ENCODE results near the gene CD6. TPM values are rescaled to one million over a fixed set of nuclear protein-coding genes. Genes with fewer than 3 reads are reported as not detected.

The CD6 gene
- total and polyA plus RNA-seq, 9 donors: 0.18 to 2.0 (median 0.65) TPM

- no peak for DNase-seq
- Histone ChIP-seq H3K4me3 (ENCODE audit: low read length) (no peak overlapping the region), H3K36me3 (ENCODE audit: control insufficient read depth, insufficient read depth, low read length) (peaks cover 64% of the 10 kb centered on the region), H3K9me3 (replicated peaks; ENCODE audit: control insufficient read depth, low read depth, low read length) (no peaks in the 10 kb centered on the region), H3K27ac (ENCODE audit: low read length) (no peak overlapping the region), H3K4me1 (ENCODE audit: control insufficient read depth, insufficient read depth, low read length) (peaks cover 27% of the 10 kb centered on the region), H3K27me3 (ENCODE audit: control insufficient read depth, insufficient read depth, low read length) (peaks cover 7% of the 10 kb centered on the region)
- 83% methylated on average over 7 of the region's 8 CpGs for WGBS (ENCODE audit: insufficient coverage)
Measured at GRCh38 chr11:60927061-60927592, 44.4 kb upstream of the CD6 start.

GRCh38 chr11:60927600-60927999, 43.9 kb upstream of the CD6 start:
- H3K27me3 ChIP-seq (ENCODE audit: control insufficient read depth, insufficient read depth, low read length): peaks cover 7% of the 10 kb centered on the region
- no peaks in the 10 kb centered on the region for H3K9me3 ChIP-seq (replicated peaks; ENCODE audit: control insufficient read depth, low read depth, low read length)
- DNase-seq: no peak
- no peak overlapping the region for H3K4me3 ChIP-seq (ENCODE audit: low read length)
- no peak overlapping the region for H3K27ac ChIP-seq (ENCODE audit: low read length)
- H3K36me3 ChIP-seq (ENCODE audit: control insufficient read depth, insufficient read depth, low read length): peaks cover 62% of the 10 kb centered on the region
- WGBS (ENCODE audit: insufficient coverage): 80% methylated on average over 9 of the region's 16 CpGs
- peaks cover 23% of the 10 kb centered on the region for H3K4me1 ChIP-seq (ENCODE audit: control insufficient read depth, insufficient read depth, low read length)

- H3K36me3 ChIP-seq (ENCODE audit: control insufficient read depth, insufficient read depth, low read length): peaks cover 66% of the 10 kb centered on the region
- H3K27me3 ChIP-seq (ENCODE audit: control insufficient read depth, insufficient read depth, low read length): peaks cover 7% of the 10 kb centered on the region
- H3K27ac ChIP-seq (ENCODE audit: low read length): no peak overlapping the region
- no peak for DNase-seq
- H3K4me3 ChIP-seq (ENCODE audit: low read length): no peak overlapping the region
- WGBS (ENCODE audit: insufficient coverage): 92% methylated on average over 13 of the region's 20 CpGs
- H3K9me3 ChIP-seq (replicated peaks; ENCODE audit: control insufficient read depth, low read depth, low read length): no peaks in the 10 kb centered on the region
- H3K4me1 ChIP-seq (ENCODE audit: control insufficient read depth, insufficient read depth, low read length): peaks cover 18% of the 10 kb centered on the region
Measured at GRCh38 chr11:60928563-60929001, 42.9 kb upstream of the CD6 start.

DNA sequence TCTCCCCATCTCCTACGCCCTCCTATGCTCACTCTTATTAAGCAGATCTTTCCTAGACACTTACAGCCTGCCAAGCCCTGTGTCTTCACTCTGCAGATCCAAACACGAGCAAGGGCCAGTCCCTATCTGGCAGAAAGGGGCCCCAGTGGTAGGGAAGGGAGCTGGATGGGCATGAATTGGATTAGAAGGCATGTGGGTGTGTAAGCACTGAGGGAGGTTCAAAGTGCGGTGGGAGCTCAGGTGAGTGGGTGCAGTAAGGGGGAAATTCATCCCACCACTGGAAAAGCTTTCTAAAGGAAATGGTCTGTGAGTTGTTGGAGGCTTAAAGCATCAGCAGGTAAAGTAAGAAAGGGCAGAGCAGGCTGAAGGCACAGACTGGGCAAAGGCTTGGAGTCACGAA, 41.7 kb upstream of the CD6 start:
- WGBS (ENCODE audit: insufficient coverage): 77% methylated on average over 2 of the region's 4 CpGs
- peaks cover 7% of the 10 kb centered on the region for H3K27me3 ChIP-seq (ENCODE audit: control insufficient read depth, insufficient read depth, low read length)
- no peak overlapping the region for H3K4me3 ChIP-seq (ENCODE audit: low read length)
- no peaks in the 10 kb centered on the region for H3K9me3 ChIP-seq (replicated peaks; ENCODE audit: control insufficient read depth, low read depth, low read length)
- no peak overlapping the region for H3K27ac ChIP-seq (ENCODE audit: low read length)
- peaks cover 11% of the 10 kb centered on the region for H3K4me1 ChIP-seq (ENCODE audit: control insufficient read depth, insufficient read depth, low read length)
- H3K36me3 ChIP-seq (ENCODE audit: control insufficient read depth, insufficient read depth, low read length): peaks cover 75% of the 10 kb centered on the region
- DNase-seq: no peak

- H3K27me3 ChIP-seq (ENCODE audit: control insufficient read depth, insufficient read depth, low read length): peaks cover under 1% of the 10 kb centered on the region
- peaks cover 5% of the 10 kb centered on the region for H3K4me1 ChIP-seq (ENCODE audit: control insufficient read depth, insufficient read depth, low read length)
- peaks cover 81% of the 10 kb centered on the region for H3K36me3 ChIP-seq (ENCODE audit: control insufficient read depth, insufficient read depth, low read length)
- no peak overlapping the region for H3K27ac ChIP-seq (ENCODE audit: low read length)
- no peak overlapping the region for H3K4me3 ChIP-seq (ENCODE audit: low read length)
- H3K9me3 ChIP-seq (replicated peaks; ENCODE audit: control insufficient read depth, low read depth, low read length): no peaks in the 10 kb centered on the region
- DNase-seq: no peak
- no CpG with 5 or more reads among the region's 4 CpGs for WGBS (ENCODE audit: insufficient coverage)
Measured at GRCh38 chr11:60930394-60930793, 41.1 kb upstream of the CD6 start.

DNA sequence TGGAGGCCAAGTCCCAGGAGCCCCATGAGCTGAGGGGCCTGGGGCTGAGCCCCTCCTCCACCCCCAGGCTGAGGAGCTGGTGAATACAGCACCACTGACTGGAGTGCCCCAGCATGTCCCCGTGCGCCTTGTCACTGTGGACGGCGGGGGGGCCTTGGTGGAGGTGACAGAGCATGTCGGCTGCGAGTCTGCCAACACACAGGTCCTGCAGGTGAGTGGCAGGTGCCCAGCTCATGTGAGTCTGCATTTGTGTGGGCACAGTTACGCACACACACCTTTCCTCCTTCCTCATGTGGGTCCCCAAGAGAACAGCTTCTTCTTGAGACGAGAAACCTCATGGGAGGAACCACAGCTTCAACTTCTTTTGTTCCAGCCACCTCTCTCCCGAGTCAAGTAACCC, 39.6 kb upstream of the CD6 start:
- H3K27ac ChIP-seq (ENCODE audit: low read length): no peak overlapping the region
- WGBS (ENCODE audit: insufficient coverage): 90% methylated on average over 8 of the region's 9 CpGs
- no peaks in the 10 kb centered on the region for H3K27me3 ChIP-seq (ENCODE audit: control insufficient read depth, insufficient read depth, low read length)
- no peak overlapping the region for H3K4me3 ChIP-seq (ENCODE audit: low read length)
- H3K4me1 ChIP-seq (ENCODE audit: control insufficient read depth, insufficient read depth, low read length): peaks cover 7% of the 10 kb centered on the region
- DNase-seq: no peak
- no peaks in the 10 kb centered on the region for H3K9me3 ChIP-seq (replicated peaks; ENCODE audit: control insufficient read depth, low read depth, low read length)
- peaks cover 90% of the 10 kb centered on the region for H3K36me3 ChIP-seq (ENCODE audit: control insufficient read depth, insufficient read depth, low read length)

DNA sequence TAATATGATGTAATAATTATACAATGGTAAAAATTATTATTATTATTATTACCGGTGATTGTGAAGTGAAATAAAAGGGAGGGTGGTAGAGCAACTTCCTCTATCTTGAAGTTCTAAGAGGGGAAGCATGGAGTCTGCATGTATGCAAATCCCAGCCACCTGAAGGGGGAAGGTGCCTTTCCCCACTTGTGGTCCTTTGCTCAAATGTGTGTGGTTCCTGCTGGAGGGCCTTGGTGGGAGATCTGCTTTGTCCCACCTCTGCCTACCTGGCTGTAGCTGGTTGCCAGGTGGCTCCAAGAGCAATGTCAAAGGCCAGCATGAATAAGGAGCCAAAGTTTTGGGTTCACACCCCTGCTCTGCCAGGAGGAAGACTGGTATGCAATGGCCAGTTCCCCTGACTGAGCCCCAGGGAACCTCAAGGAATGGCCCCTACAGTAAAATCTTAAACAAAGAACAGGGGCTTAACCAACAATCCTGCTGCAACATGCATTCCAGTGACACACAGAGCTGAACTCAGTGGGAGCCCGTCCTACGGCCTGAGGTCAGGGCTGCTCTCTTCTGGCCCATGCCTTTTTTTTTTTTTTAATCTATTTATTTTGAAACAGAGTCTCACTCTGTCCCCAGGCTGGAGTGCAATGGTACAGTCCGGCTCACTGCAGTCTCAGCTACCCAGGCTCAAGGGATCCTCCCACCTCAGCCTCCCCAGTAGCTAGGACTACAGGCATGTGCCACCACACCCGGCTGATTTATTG, 38.7 kb upstream of the CD6 start:
- DNase-seq: no peak
- Histone ChIP-seq H3K27ac (ENCODE audit: low read length) (no peak overlapping the region), H3K27me3 (ENCODE audit: control insufficient read depth, insufficient read depth, low read length) (no peaks in the 10 kb centered on the region), H3K4me1 (ENCODE audit: control insufficient read depth, insufficient read depth, low read length) (peaks cover 7% of the 10 kb centered on the region), H3K4me3 (ENCODE audit: low read length) (no peak overlapping the region), H3K36me3 (ENCODE audit: control insufficient read depth, insufficient read depth, low read length) (peaks cover 90% of the 10 kb centered on the region), H3K9me3 (replicated peaks; ENCODE audit: control insufficient read depth, low read depth, low read length) (no peaks in the 10 kb centered on the region)
- WGBS (ENCODE audit: insufficient coverage): 45% methylated on average over 2 of the region's 5 CpGs

- peaks cover 7% of the 10 kb centered on the region for H3K4me1 ChIP-seq (ENCODE audit: control insufficient read depth, insufficient read depth, low read length)
- WGBS (ENCODE audit: insufficient coverage): 94% methylated on average over 37 of the region's 37 CpGs
- peaks cover 82% of the 10 kb centered on the region for H3K36me3 ChIP-seq (ENCODE audit: control insufficient read depth, insufficient read depth, low read length)
- no peak overlapping the region for H3K4me3 ChIP-seq (ENCODE audit: low read length)
- no peaks in the 10 kb centered on the region for H3K9me3 ChIP-seq (replicated peaks; ENCODE audit: control insufficient read depth, low read depth, low read length)
- no peaks in the 10 kb centered on the region for H3K27me3 ChIP-seq (ENCODE audit: control insufficient read depth, insufficient read depth, low read length)
- H3K27ac ChIP-seq (ENCODE audit: low read length): no peak overlapping the region
- no peak for DNase-seq
Measured at GRCh38 chr11:60933416-60934123, 37.9 kb upstream of the CD6 start.

DNA sequence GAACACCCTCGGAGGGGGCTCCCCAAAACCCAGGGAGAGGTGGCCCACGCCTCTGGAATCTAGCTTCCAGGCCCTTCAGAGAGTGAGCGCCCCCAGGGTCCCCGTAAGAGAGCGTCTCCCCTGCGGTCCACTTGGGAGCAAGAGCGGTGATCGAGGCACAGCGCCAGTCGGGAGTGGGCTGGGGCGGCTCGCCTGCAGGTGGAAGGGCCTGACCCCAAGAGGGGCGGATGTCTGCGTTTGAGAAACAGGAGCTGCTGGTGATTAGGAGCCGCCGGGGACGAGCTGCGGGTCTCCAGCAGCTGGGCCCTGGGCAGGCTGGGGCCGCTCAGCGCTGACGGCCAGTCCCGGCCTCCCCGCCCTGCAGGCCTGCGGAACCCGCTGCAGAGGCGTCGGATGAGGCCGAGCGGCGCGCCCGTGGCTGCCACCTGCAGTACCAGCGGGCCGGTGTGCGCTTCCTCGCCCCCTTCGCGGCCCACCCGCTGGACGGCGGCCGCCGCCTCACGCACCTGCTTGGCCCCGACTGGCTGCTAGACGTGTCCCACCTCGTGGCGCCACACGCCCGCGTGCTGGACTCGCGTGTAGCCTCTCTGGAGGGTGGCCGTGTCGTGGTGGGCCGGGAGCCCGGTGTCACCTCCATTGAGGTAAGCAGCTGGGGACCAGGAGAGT, 37.2 kb upstream of the CD6 start:
- DNase-seq: no peak
- no peak overlapping the region for H3K4me3 ChIP-seq (ENCODE audit: low read length)
- WGBS (ENCODE audit: insufficient coverage): 89% methylated on average over 57 of the region's 57 CpGs
- no peaks in the 10 kb centered on the region for H3K9me3 ChIP-seq (replicated peaks; ENCODE audit: control insufficient read depth, low read depth, low read length)
- no peak overlapping the region for H3K27ac ChIP-seq (ENCODE audit: low read length)
- no peaks in the 10 kb centered on the region for H3K27me3 ChIP-seq (ENCODE audit: control insufficient read depth, insufficient read depth, low read length)
- H3K4me1 ChIP-seq (ENCODE audit: control insufficient read depth, insufficient read depth, low read length): peaks cover 7% of the 10 kb centered on the region
- H3K36me3 ChIP-seq (ENCODE audit: control insufficient read depth, insufficient read depth, low read length): peaks cover 79% of the 10 kb centered on the region

All from muscle of leg (tissue), 11 donors.